ACHN (cell line): Measurements from ENCODE around the gene CES5A.
A peak's percentile ranks its signal among the peaks of the same experiment; 100 is the strongest.
"Not testable (repeated sequence)": the region's sequence is repeated elsewhere in the genome, so short reads cannot be mapped to it uniquely, and the experiment has no call there.

Experiments used
- DNase-seq: peaks from one replicate; pipeline ENCODE4 v3.0.0-alpha.2; 2015
- in situ Hi-C: cut with HindIII; loops from 2 replicates; pipeline ENCODE4 v1.10.0; 2017; ENCODE audit warnings: low sequenced_read_pairs, low pct_ligation_motif_present, low pct_unique_long_range_greater_than_20kb

CES5A gene

GRCh38 chr16:55892821-55893220, 17.6 kb upstream of the CES5A start:
- no peak for DNase-seq
- in situ Hi-C loops = no loop called here

DNA sequence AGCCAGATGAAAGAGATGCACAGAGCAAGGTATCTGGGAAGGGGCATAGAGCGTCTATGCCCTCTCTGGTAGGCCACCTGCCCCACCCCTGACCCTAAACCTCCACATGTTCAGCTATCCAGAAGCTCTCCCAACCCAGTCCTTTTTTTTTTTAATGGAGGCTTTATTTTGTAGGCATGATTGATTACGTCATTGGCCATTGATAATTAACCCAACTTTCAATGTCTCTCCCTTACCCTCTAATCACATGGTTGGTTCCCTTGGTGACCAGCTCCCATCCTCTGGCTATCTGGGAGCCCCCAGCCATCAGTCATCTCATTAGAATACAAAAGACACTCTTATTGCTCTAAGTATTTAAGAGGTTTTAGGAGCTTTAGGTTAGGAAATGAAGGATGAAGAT, 14.3 kb upstream of the CES5A start:
- in situ Hi-C loops = no loop called here
- no peak for DNase-seq

DNA sequence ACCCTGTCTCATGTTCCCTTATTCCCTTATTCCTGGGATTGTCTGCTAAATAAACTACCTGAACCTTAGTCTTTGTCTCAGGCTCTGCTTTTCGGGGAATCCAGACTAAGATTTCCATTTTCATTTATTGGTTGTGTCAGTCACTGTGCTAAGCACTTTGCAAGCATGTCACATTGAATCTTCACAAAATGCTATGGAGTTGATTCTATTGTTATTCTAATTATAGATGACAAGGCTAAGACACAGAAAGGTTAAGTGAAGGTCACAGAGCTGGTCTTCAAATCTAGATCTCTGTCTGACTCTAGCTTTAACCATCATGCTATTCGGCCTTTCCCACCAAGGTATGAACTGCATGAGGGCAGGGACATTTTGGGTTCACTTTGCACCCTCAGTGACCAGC, 13.4 kb upstream of the CES5A start:
- in situ Hi-C loops = no loop called here
- DNase-seq = no peak

GRCh38 chr16:55876854-55877253, 1.7 kb upstream of the CES5A start:
- DNase-seq = no peak
- in situ Hi-C loops = no loop called here

DNA sequence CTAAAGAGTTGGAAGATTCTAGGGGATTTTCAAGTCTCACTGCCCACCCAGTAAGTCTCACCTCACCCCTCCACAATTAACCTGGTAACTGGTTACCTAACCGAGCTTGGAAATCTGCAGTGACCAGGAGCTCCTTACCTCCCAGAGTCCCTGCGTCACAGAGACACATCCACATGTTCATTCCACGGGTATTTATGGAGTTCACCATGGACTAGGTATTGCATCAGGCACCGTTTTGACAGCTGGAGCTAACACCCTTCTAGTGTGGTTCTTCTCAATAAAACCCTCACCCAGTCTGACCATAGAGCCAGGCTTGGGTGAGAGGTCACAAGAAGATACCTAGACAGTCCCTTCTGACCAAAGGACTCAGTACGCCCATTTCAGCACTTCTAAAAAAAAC, 2.1 kb downstream of the CES5A start:
- in situ Hi-C loops = no loop called here
- no peak for DNase-seq

- no peak for DNase-seq
- in situ Hi-C loops = no loop called here
Observed at GRCh38 chr16:55872130-55872529, 3.0 kb downstream of the CES5A start.

- no peak for DNase-seq
- in situ Hi-C loops = no loop called here
Observed at GRCh38 chr16:55871411-55872038, 3.6 kb downstream of the CES5A start.

DNA sequence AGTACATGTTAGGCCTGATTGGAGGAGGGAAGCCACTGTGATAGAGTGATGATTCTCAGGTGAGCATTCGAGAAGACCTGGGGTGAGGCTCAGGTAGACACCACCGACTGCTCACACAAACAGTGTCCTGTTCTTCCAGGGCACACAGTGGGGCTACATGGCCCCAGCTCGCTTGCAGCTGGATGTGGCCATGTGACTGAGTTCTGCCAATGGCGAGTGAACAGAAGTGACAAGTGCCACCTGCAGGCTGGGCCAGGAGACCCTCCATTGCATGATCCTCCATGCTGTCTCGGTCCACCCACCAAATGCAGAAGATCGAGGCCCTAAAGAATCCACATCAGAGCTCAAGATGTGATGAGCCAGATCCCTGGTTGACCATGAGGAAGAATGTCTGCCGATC, 6.2 kb downstream of the CES5A start:
- in situ Hi-C loops = no loop called here

GRCh38 chr16:55868137-55868536, 7.0 kb downstream of the CES5A start:
- DNase-seq = no peak

More for the DNA sequence above, 6.2 kb downstream of the CES5A start:
- DNase-seq = no peak

GRCh38 chr16:55861288-55861687, 13.9 kb downstream of the CES5A start:
- in situ Hi-C loops = no loop called here

More at GRCh38 chr16:55868137-55868536, 7.0 kb downstream of the CES5A start:
- in situ Hi-C loops = no loop called here

GRCh38 chr16:55857650-55858049, 17.5 kb downstream of the CES5A start:
- in situ Hi-C loops, DNase-seq: not testable (repeated sequence)

More at GRCh38 chr16:55861288-55861687, 13.9 kb downstream of the CES5A start:
- DNase-seq = no peak

DNA sequence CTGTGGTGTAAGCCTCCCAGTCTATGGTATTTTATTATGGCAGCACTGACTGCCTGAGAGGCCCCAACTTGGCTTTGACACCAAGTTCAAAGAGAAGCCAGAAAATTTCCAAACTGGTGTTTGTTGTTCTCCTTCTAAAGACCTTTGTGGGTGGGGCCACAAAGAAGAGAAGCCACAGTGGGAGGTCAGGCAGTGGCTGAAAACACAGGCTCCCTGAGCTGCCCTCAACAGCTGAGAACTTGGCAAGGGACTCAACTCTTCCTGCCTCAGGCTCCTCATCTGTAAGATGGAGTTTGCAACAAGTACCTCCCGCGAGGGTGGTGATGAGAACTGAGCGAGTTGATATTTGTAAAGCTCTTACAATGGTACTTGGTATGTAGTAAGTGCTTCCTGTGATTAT, 18.2 kb downstream of the CES5A start:
- no peak for DNase-seq
- in situ Hi-C loops = no loop called here

GRCh38 chr16:55853114-55853513, 22.1 kb downstream of the CES5A start:
- DNase-seq = no peak
- in situ Hi-C loops = no loop called here

GRCh38 chr16:55849536-55849935, 25.6 kb downstream of the CES5A start:
- no peak for DNase-seq
- in situ Hi-C loops = loop anchor here (25.0 kb wide), 1 partner anchor 137 kb away; no protein-coding TSS in a partner anchor

- no peak for DNase-seq
- in situ Hi-C loops = loop anchor here (25.0 kb wide), 1 partner anchor 134 kb away; no protein-coding TSS in a partner anchor
Observed at GRCh38 chr16:55846598-55847346, 28.4 kb downstream of the CES5A start.

DNA sequence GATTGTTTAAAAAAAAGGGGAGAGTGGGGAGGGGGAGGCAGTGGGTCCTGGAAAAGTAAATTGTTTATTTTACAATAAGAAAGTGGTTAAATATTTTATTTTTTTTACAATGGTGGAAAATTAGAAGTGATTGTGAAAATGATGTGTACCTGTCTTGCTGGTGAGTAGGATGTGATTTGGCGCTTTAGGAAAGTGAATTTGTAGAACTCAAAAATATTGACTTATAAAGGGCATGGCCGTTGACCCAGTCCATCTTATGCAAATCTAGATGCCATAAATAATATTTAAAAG, 32.1 kb downstream of the CES5A start:
- no peak for DNase-seq
- in situ Hi-C loops = loop anchor here (25.0 kb wide), 1 partner anchor 131 kb away; no protein-coding TSS in a partner anchor

- DNase-seq = peak; percentile 60
- in situ Hi-C loops = loop anchor here (25.0 kb wide), 1 partner anchor 130 kb away; no protein-coding TSS in a partner anchor
Observed at GRCh38 chr16:55842369-55843104, 32.6 kb downstream of the CES5A start.

- no peak for DNase-seq
- in situ Hi-C loops = loop anchor here (25.0 kb wide), 1 partner anchor 127 kb away; no protein-coding TSS in a partner anchor
Observed at GRCh38 chr16:55839115-55839514, 36.1 kb downstream of the CES5A start.

GRCh38 chr16:55836158-55836611, 39.0 kb downstream of the CES5A start:
- in situ Hi-C loops = loop anchor here (25.0 kb wide), 1 partner anchor 124 kb away; no protein-coding TSS in a partner anchor
- DNase-seq = no peak
